GM18499 (cell line): ENCODE data around the gene DAPK1.

Source experiments
- ATAC-seq: cut with Tn5 transposase; IDR thresholded peaks from one replicate; pipeline ENCODE4 v1.9.1; 2021; ENCODE audit warnings: moderate number of reproducible peaks; ENCODE audit not compliant: insufficient read depth, unreplicated experiment

Gene DAPK1

GRCh38 chr9:87606841-87607521 lies 109.3 kb downstream of the DAPK1 start:
- ATAC-seq = no peak

GRCh38 chr9:87607859-87608258 lies 110.2 kb downstream of the DAPK1 start:
- no peak for ATAC-seq

- no peak for ATAC-seq
Measured at GRCh38 chr9:87609002-87609401, 111.3 kb downstream of the DAPK1 start.

GRCh38 chr9:87609486-87609885 lies 111.8 kb downstream of the DAPK1 start:
- no peak for ATAC-seq

GRCh38 chr9:87610200-87611155 lies 112.8 kb downstream of the DAPK1 start:
- no peak for ATAC-seq

GRCh38 chr9:87611776-87612175 lies 114.1 kb downstream of the DAPK1 start:
- ATAC-seq = no peak

GRCh38 chr9:87612536-87612935 lies 114.9 kb downstream of the DAPK1 start:
- no peak for ATAC-seq

- no peak for ATAC-seq
Measured at GRCh38 chr9:87613265-87614111, 115.8 kb downstream of the DAPK1 start.

GRCh38 chr9:87614397-87614796 lies 116.7 kb downstream of the DAPK1 start:
- no peak for ATAC-seq

GRCh38 chr9:87615136-87615535 lies 117.5 kb downstream of the DAPK1 start:
- no peak for ATAC-seq

GRCh38 chr9:87615547-87616148 lies 118.0 kb downstream of the DAPK1 start:
- ATAC-seq = no peak

GRCh38 chr9:87618226-87618625 lies 120.6 kb downstream of the DAPK1 start:
- ATAC-seq = no peak

- no peak for ATAC-seq
Measured at GRCh38 chr9:87618931-87619330, 121.3 kb downstream of the DAPK1 start.

- ATAC-seq = no peak
Measured at GRCh38 chr9:87619346-87619745, 121.7 kb downstream of the DAPK1 start.

GRCh38 chr9:87620731-87621322 lies 123.2 kb downstream of the DAPK1 start:
- ATAC-seq = no peak

GRCh38 chr9:87622098-87622497 lies 124.4 kb downstream of the DAPK1 start:
- no peak for ATAC-seq

- ATAC-seq = no peak
Measured at GRCh38 chr9:87622923-87623322, 125.3 kb downstream of the DAPK1 start.

GRCh38 chr9:87628346-87628745 lies 130.7 kb downstream of the DAPK1 start:
- ATAC-seq = no peak

GRCh38 chr9:87629104-87629503 lies 131.4 kb downstream of the DAPK1 start:
- no peak for ATAC-seq

GRCh38 chr9:87630266-87630665 lies 132.6 kb downstream of the DAPK1 start:
- ATAC-seq = no peak
